C4-2B (cell line): ENCODE measurements around the gene TENM4.

Experiments
- ZFX ChIP-seq: fragments of 450-650 bp; IDR thresholded peaks from 2 replicates; pipeline ENCODE4 v1.6.1; 2017
- TF ChIP-seq, protein P1 (sequence below): fragments of 450-650 bp; conservative IDR thresholded peaks from 2 replicates; pipeline ENCODE4 v1.5.1; 2017; ENCODE audit warnings: mild to moderate bottlenecking

GRCh38 chr11:78706551-78706950 lies 734.3 kb downstream of the TENM4 start:
- TF ChIP-seq, protein P1, sequence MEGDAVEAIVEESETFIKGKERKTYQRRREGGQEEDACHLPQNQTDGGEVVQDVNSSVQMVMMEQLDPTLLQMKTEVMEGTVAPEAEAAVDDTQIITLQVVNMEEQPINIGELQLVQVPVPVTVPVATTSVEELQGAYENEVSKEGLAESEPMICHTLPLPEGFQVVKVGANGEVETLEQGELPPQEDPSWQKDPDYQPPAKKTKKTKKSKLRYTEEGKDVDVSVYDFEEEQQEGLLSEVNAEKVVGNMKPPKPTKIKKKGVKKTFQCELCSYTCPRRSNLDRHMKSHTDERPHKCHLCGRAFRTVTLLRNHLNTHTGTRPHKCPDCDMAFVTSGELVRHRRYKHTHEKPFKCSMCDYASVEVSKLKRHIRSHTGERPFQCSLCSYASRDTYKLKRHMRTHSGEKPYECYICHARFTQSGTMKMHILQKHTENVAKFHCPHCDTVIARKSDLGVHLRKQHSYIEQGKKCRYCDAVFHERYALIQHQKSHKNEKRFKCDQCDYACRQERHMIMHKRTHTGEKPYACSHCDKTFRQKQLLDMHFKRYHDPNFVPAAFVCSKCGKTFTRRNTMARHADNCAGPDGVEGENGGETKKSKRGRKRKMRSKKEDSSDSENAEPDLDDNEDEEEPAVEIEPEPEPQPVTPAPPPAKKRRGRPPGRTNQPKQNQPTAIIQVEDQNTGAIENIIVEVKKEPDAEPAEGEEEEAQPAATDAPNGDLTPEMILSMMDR: no peak
- no peak for TF ChIP-seq ZFX
